Measurements from ENCODE around the gene GABBR2. TPM values are rescaled to one million over a fixed set of nuclear protein-coding genes. Genes with fewer than 3 reads are reported as not detected.
A peak's percentile ranks its signal among the peaks of the same experiment; 100 is the strongest.
"Not testable (repeated sequence)": the region's sequence is repeated elsewhere in the genome, so short reads cannot be mapped to it uniquely, and the experiment has no call there.

The GABBR2 gene
- total RNA-seq, 2 experiments from 2014 or later, result not detected

GRCh38 chr9:98271479-98271878 is 437.3 kb downstream of the GABBR2 start:
- H3K27ac Mint-ChIP-seq, result no peak overlapping the region
- intact Hi-C loops (cut with micrococcal nuclease), result no loop called here
- ChIA-PET CTCF (no interaction called here), POLR2A (no interaction called here)
- no peak overlapping the region for H3K4me3 Mint-ChIP-seq
- no peaks in the 10 kb centered on the region for H3K4me1 Mint-ChIP-seq (ENCODE audit: low read depth)
- no peak for DNase-seq
- no peaks in the 10 kb centered on the region for H3K9me3 Mint-ChIP-seq
- H3K27me3 Mint-ChIP-seq, result peaks cover 20% of the 10 kb centered on the region
- no peaks in the 10 kb centered on the region for H3K36me3 Mint-ChIP-seq

GRCh38 chr9:98270284-98270683 is 438.5 kb downstream of the GABBR2 start:
- POLR2A ChIA-PET; CTCF ChIA-PET; intact Hi-C loops (cut with micrococcal nuclease); H3K9me3 Mint-ChIP-seq; H3K4me1 Mint-ChIP-seq (ENCODE audit: low read depth); H3K36me3 Mint-ChIP-seq; DNase-seq; H3K27ac Mint-ChIP-seq; H3K4me3 Mint-ChIP-seq: not testable (repeated sequence)
- peaks cover 18% of the 10 kb centered on the region for H3K27me3 Mint-ChIP-seq

GRCh38 chr9:98269652-98270051 is 439.1 kb downstream of the GABBR2 start:
- POLR2A ChIA-PET, H3K9me3 Mint-ChIP-seq, H3K4me3 Mint-ChIP-seq: not testable (repeated sequence)

GRCh38 chr9:98267556-98267955 is 441.2 kb downstream of the GABBR2 start:
- H3K4me1 Mint-ChIP-seq (ENCODE audit: low read depth); H3K36me3 Mint-ChIP-seq; H3K9me3 Mint-ChIP-seq; H3K27ac Mint-ChIP-seq; DNase-seq; H3K4me3 Mint-ChIP-seq; POLR2A ChIA-PET; CTCF ChIA-PET: not testable (repeated sequence)
- intact Hi-C loops (cut with micrococcal nuclease), result loop anchor here (10.0 kb wide), 1 partner anchor 553 kb away; no protein-coding TSS in a partner anchor
- H3K27me3 Mint-ChIP-seq, result peaks cover 18% of the 10 kb centered on the region

More at GRCh38 chr9:98269652-98270051, 439.1 kb downstream of the GABBR2 start:
- H3K36me3 Mint-ChIP-seq; H3K4me1 Mint-ChIP-seq (ENCODE audit: low read depth); H3K27ac Mint-ChIP-seq; DNase-seq; CTCF ChIA-PET: not testable (repeated sequence)
- intact Hi-C loops (cut with micrococcal nuclease), result loop anchor here (10.0 kb wide), 1 partner anchor 555 kb away; no protein-coding TSS in a partner anchor
- peaks cover 18% of the 10 kb centered on the region for H3K27me3 Mint-ChIP-seq

- DNase-seq, result no peak
- Mint-ChIP-seq H3K36me3 (no peaks in the 10 kb centered on the region), H3K4me3 (no peak overlapping the region), H3K9me3 (no peaks in the 10 kb centered on the region), H3K27ac (no peak overlapping the region), H3K27me3 (peaks cover 3% of the 10 kb centered on the region), H3K4me1 (ENCODE audit: low read depth) (no peaks in the 10 kb centered on the region)
- ChIA-PET CTCF (interaction anchor here (0.8 to 4.4 kb wide), 11 partner anchors 9 to 374 kb away, joined by 3 to 47 read pairs (median 4); partner anchors contain the start of genes TBC1D2 and TRIM14), POLR2A (no interaction called here)
- intact Hi-C loops (cut with micrococcal nuclease), result loop anchor here (10.0 kb wide), 1 partner anchor 550 kb away; no protein-coding TSS in a partner anchor
Measured at GRCh38 chr9:98264516-98264915, 444.2 kb downstream of the GABBR2 start.

- Mint-ChIP-seq H3K4me1 (ENCODE audit: low read depth) (no peaks in the 10 kb centered on the region), H3K4me3 (no peak overlapping the region), H3K27me3 (peaks cover 3% of the 10 kb centered on the region), H3K36me3 (no peaks in the 10 kb centered on the region), H3K9me3 (no peaks in the 10 kb centered on the region), H3K27ac (peak overlapping the region; percentile 39)
- intact Hi-C loops (cut with micrococcal nuclease), result loop anchor here (1.0 to 10.0 kb wide), 3 partner anchors 58 to 549 kb away; no protein-coding TSS in a partner anchor
- ChIA-PET POLR2A (interaction anchor here (0.9 kb wide), 1 partner anchor 70 kb away, joined by 3 read pairs; no protein-coding TSS in a partner anchor), CTCF (interaction anchor here (0.8 to 4.4 kb wide), 17 partner anchors 8 to 373 kb away, joined by 3 to 47 read pairs (median 4); partner anchors contain the start of genes TBC1D2 and TRIM14)
- peak; percentile 90 for DNase-seq
Measured at GRCh38 chr9:98263482-98264357, 445.0 kb downstream of the GABBR2 start.

GRCh38 chr9:98263080-98263479 is 445.7 kb downstream of the GABBR2 start:
- no peaks in the 10 kb centered on the region for H3K9me3 Mint-ChIP-seq
- ChIA-PET CTCF (interaction anchor here (0.6 to 4.4 kb wide), 12 partner anchors 8 to 226 kb away, joined by 3 to 47 read pairs (median 5); partner anchors contain the start of genes TBC1D2 and TRIM14), POLR2A (interaction anchor here (0.9 kb wide), 1 partner anchor 69 kb away, joined by 3 read pairs; no protein-coding TSS in a partner anchor)
- H3K27me3 Mint-ChIP-seq, result no peaks in the 10 kb centered on the region
- DNase-seq, result no peak
- no peak overlapping the region for H3K27ac Mint-ChIP-seq
- no peaks in the 10 kb centered on the region for H3K4me1 Mint-ChIP-seq (ENCODE audit: low read depth)
- intact Hi-C loops (cut with micrococcal nuclease), result loop anchor here (1.0 to 10.0 kb wide), 3 partner anchors 58 to 548 kb away; no protein-coding TSS in a partner anchor
- no peak overlapping the region for H3K4me3 Mint-ChIP-seq
- no peaks in the 10 kb centered on the region for H3K36me3 Mint-ChIP-seq

- H3K4me1 Mint-ChIP-seq (ENCODE audit: low read depth), result no peaks in the 10 kb centered on the region
- H3K27ac Mint-ChIP-seq, result no peak overlapping the region
- no peak for DNase-seq
- H3K9me3 Mint-ChIP-seq, result no peaks in the 10 kb centered on the region
- H3K36me3 Mint-ChIP-seq, result no peaks in the 10 kb centered on the region
- intact Hi-C loops (cut with micrococcal nuclease), result loop anchor here (10.0 kb wide), 1 partner anchor 547 kb away; no protein-coding TSS in a partner anchor
- ChIA-PET CTCF (interaction anchor here (0.9 to 4.4 kb wide), 3 partner anchors 56 to 185 kb away, joined by 4 to 47 read pairs (median 5); no protein-coding TSS in a partner anchor), POLR2A (no interaction called here)
- H3K27me3 Mint-ChIP-seq, result no peaks in the 10 kb centered on the region
- no peak overlapping the region for H3K4me3 Mint-ChIP-seq
Measured at GRCh38 chr9:98262056-98262455, 446.7 kb downstream of the GABBR2 start.

GRCh38 chr9:98260635-98261034 is 448.1 kb downstream of the GABBR2 start:
- Mint-ChIP-seq H3K4me1 (ENCODE audit: low read depth) (peaks cover 5% of the 10 kb centered on the region), H3K4me3 (no peak overlapping the region), H3K9me3 (no peaks in the 10 kb centered on the region), H3K27ac (no peak overlapping the region), H3K36me3 (no peaks in the 10 kb centered on the region), H3K27me3 (no peaks in the 10 kb centered on the region)
- no peak for DNase-seq
- POLR2A ChIA-PET, result interaction anchor here (0.7 kb wide), 1 partner anchor 870 kb away, joined by 3 read pairs; no protein-coding TSS in a partner anchor
- CTCF ChIA-PET, result interaction anchor here (1.5 to 3.1 kb wide), 2 partner anchors 55 to 337 kb away, joined by 3 to 13 read pairs; no protein-coding TSS in a partner anchor
- intact Hi-C loops (cut with micrococcal nuclease), result loop anchor here (10.0 kb wide), 1 partner anchor 546 kb away; no protein-coding TSS in a partner anchor

- POLR2A ChIA-PET, result interaction anchor here (0.7 kb wide), 1 partner anchor 871 kb away, joined by 3 read pairs; no protein-coding TSS in a partner anchor
- H3K36me3 Mint-ChIP-seq, result no peaks in the 10 kb centered on the region
- H3K27ac Mint-ChIP-seq, result no peak overlapping the region
- H3K27me3 Mint-ChIP-seq, result no peaks in the 10 kb centered on the region
- no peaks in the 10 kb centered on the region for H3K9me3 Mint-ChIP-seq
- H3K4me1 Mint-ChIP-seq (ENCODE audit: low read depth), result peaks cover 8% of the 10 kb centered on the region
- DNase-seq, result no peak
- intact Hi-C loops (cut with micrococcal nuclease), result loop anchor here (5.0 to 10.0 kb wide), 4 partner anchors 157 to 855 kb away; partner anchors contain the start of gene XPA
- CTCF ChIA-PET, result interaction anchor here (1.5 to 3.1 kb wide), 2 partner anchors 54 to 336 kb away, joined by 3 to 13 read pairs; no protein-coding TSS in a partner anchor
- H3K4me3 Mint-ChIP-seq, result no peak overlapping the region
Measured at GRCh38 chr9:98259791-98260190, 448.9 kb downstream of the GABBR2 start.

- CTCF ChIA-PET, result interaction anchor here (0.7 to 4.3 kb wide), 9 partner anchors 51 to 334 kb away, joined by 3 to 32 read pairs (median 5); partner anchors contain the start of genes CORO2A, TRIM14 and TRMO
- Mint-ChIP-seq H3K4me3 (peak overlapping the region; percentile 85), H3K4me1 (ENCODE audit: low read depth) (peaks cover 32% of the 10 kb centered on the region), H3K9me3 (no peaks in the 10 kb centered on the region), H3K27me3 (no peaks in the 10 kb centered on the region), H3K27ac (peak overlapping the region; percentile 95), H3K36me3 (no peaks in the 10 kb centered on the region)
- peak; percentile 53 for DNase-seq
- intact Hi-C loops (cut with micrococcal nuclease), result loop anchor here (5.0 to 10.0 kb wide), 3 partner anchors 154 to 858 kb away; partner anchors contain the start of gene XPA
- POLR2A ChIA-PET, result interaction anchor here (0.6 to 1.9 kb wide), 13 partner anchors 16 to 736 kb away, joined by 3 to 23 read pairs (median 4); partner anchors contain the start of genes CORO2A, NANS and TRIM14
Measured at GRCh38 chr9:98256756-98257155, 452.0 kb downstream of the GABBR2 start.

All from activated CD4-positive, alpha-beta memory T cell treated with anti-CD3 and anti-CD28 coated beads for 36 hours (primary cell).